NCI-H510A (cell line): ENCODE results near the gene GET4.
"Not testable (repeated sequence)": the region's sequence is repeated elsewhere in the genome, so short reads cannot be mapped to it uniquely, and the experiment has no call there.

ENCODE experiments used
- DNase-seq: peaks from one replicate; lab custom pipeline; 2025; lab: John Stamatoyannopoulos, UW

Gene GET4

DNA sequence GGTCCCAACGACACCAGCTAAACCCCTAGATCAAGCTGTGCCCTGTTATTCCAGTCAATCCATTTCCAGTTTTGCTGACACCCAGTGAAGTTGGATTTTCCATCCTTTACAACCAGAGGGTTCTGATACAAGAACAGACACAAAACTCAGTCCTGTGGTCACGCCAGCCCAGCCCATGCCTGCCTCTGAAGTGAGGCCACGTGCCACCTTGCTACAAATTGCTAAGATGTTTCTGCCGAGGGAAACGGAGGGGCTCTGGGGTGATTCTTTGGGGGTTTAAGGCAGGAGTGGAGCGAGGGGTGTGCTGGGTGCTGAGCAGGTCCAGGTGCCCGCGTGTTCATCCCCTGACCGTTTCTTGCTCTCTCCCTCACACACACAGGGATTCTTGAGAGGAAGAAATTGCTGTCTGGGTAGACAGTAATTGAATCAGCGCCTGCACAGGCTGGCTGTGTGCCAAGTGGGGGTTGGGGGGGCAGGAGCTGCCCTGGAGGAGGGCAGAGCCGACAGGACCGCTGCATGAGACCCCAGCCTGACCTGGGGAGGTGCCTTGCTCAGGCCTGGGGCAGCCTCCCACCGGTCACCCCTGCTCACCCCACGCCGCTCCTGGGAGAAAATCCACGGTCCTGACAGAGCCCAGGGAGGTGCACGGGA, 40.1 kb downstream of the GET4 start:
- no peak for DNase-seq

DNA sequence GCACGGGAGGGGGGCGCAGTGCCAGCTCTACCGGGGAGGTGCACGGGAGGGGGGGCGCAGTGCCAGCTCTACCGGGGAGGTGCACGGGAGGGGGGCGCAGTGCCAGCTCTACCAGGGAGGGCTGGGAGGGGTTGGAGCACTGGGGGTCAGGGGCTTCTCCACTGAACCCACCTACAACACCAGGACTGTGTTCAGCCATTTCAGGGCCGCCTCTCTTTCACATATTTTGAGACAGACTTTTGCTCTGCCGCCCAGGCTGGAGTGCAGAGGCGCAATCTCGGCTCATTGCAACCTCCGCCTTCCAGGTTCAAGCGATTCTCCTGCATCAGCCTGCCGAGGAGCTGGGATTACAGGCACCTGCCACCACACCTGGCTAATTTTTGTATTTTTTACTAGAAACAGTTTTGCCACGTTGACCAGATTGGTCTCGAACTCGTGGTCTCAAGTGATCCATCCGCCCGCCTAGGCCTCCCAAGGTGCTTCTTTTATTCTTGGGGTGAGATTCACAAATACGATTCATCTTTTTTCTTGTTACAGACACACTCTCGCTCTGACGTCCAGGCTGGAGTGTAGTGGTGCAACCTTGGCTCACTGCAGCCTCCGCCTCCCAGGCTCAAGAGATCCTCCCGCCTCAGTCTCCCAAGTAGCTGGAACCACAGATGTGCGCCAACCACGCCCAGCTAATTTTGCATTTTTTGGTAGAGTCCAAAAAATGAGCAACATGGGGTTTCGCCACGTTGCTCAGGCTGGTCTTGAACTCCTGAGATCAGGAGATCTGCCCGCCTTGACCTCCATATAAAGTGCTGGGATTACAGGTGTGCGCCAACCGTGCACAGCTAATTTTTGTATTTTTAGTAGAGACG, 41.1 kb downstream of the GET4 start:
- no peak for DNase-seq

- no peak for DNase-seq
Measured at GRCh38 chr7:918118-918425, 41.7 kb downstream of the GET4 start.

GRCh38 chr7:918441-919113, 42.2 kb downstream of the GET4 start:
- no peak for DNase-seq

- DNase-seq: no peak
Measured at GRCh38 chr7:919114-919442, 42.7 kb downstream of the GET4 start.

DNA sequence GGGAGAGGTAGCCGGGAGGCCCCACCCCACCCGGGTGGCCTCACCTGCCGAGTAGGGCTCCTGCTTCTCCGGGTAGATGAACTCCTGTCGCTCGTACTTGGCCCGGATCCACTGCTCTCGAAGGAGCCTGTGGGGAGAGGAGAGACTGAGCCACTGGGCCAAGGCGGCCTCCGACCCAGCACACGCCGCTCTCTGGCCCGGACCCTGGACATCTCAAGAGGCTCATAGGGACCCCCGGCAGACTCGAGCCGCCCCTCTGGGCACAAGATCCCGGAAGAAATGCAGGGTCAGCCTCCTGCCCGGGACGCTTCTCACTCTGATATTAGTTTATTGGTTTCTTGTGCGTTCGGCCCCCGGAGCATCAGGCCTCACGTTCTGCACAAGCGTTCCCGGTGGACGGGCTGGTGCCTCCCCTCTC, 43.6 kb downstream of the GET4 start:
- no peak for DNase-seq

- no peak for DNase-seq
Measured at GRCh38 chr7:920351-921070, 44.2 kb downstream of the GET4 start.

GRCh38 chr7:921071-921461, 44.7 kb downstream of the GET4 start:
- no peak for DNase-seq

DNA sequence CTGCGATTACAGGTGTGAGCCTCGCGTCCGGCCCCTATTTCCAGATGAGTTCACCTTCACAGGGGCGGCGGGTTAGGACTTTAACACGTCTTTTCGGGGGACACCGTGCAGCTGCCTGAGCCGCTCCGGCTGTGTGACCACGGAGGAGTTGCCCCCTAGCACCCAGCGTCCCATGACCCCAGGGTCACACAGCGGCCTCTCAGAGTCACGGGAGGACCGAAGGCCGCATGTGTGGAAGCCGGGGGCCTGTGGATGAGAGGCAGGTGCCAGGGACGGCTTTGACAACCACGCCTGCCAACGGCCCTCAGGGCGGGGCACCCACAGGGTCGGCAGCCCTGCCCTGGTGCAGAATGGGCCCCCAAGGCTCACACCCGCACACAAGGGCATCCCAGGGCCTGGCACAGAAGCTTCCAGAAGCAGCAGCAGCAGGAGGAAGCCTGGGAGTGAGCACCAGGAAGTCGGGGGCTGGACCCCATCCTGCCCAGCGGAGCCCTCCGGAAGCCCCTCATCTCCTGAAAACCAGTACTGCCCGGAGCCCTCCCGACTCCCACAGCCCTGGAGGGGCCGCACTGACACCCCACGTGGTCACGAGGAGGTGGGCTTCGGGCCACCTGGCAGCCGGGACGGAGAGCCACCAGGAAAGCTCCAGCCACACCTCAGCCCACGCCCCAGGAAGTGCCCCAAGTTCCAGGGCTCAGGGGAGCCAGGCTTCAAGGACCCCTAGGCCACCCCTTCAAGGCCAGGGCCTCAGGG, 45.4 kb downstream of the GET4 start:
- no peak for DNase-seq

- no peak for DNase-seq
Measured at GRCh38 chr7:922334-923107, 46.2 kb downstream of the GET4 start.

GRCh38 chr7:923108-924041, 47.0 kb downstream of the GET4 start:
- no peak for DNase-seq

DNA sequence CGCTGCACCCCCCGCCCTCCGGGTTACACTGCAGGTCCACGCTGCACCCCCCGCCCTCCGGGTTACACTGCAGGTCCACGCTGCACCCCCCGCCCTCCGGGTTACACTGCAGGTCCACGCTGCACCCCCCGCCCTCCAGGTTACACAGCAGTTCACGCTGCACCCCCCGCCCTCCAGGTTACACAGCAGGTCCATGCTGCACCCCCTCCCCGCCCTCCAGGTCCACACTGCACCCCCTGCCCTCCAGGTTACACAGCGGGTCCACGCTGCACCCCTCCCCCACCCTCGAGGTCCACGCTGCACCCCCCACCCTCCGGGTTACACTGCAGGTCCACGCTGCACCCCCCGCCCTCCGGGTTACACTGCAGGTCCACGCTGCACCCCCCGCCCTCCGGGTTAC, 47.7 kb downstream of the GET4 start:
- DNase-seq: not testable (repeated sequence)

DNA sequence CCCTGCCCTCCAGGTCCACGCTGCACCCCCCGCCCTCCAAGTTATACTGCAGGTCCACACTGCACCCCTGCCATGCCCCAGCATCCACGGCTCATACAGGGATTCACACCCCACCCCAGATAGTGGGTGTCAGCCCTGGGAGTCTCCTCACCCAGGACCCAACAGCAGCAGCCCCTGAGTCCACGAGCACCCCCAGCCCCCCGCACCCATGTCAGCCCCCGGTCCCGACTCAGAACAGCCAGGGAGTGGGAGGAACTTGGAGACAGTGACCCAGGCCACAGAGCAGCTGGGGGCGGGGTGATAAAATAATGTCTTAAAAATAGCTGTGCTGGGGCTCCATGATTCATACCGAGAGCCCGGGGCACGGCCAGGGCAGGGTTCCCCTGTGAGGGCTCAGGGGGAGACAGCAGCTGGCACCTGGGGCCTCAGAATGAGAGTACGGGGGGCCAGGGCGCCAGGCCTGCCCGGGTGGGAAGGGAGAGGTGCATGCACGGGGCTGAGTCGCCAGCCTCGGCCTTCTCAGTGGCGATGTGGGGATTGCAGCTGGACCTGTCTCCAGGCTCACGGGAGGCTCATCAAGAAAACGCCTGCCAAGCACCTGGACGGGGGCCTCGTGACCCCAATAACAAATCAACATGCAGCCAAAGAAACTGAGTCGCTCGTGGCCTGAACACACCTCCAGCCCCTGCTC, 48.3 kb downstream of the GET4 start:
- no peak for DNase-seq

- no peak for DNase-seq
Measured at GRCh38 chr7:925601-926000, 49.2 kb downstream of the GET4 start.

DNA sequence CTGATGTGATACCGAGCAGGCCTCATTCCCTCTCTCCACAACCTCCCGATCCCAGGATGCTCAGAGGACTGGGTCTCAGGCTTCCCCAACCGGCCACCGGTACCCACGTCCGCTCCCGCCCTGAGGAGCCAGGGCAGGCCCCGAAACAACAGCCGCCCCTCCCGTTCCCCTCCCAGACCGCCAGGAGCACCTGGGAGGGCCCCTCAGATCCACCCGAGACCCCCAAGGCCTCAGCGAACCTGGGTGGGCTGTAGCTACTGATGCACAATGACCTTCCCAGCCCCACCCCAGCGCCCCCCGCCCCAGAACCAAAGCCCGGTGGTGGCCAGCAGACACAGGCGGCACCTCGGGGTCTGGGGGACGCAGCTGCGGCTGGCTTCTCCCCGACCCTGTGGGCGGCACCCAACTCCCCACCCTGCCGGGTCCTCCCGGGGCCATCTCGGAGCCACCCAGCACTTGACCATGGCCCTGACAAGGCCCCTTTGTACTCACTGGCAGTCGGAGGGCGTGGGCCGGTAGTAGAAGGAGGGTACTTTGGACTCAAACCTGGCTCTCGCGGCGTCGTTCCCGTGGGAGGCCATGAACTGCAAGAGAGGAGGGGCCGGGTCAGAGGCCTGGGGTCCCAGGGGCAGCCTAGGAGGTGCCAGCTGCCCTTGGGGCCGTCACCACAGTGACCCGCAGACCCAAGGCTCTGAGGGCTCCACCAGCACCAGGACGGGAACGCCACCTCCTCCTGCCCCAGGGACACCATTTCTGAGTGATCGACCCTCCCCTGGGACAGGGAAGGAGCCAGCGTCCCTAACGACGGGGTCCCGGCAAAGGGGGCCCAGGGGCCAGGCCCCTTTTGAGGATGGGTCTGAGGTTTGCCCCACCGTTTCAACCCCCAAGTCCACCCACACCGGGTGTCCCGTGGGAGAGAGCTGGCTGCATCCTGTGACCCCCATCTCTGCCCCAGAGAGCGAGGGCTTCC, 50.0 kb downstream of the GET4 start:
- no peak for DNase-seq

- no peak for DNase-seq
Measured at GRCh38 chr7:927031-927671, 50.8 kb downstream of the GET4 start.

- DNase-seq: no peak
Measured at GRCh38 chr7:929311-929711, 53.0 kb downstream of the GET4 start.
